Neural cell (in vitro differentiated cells): ENCODE results near the gene SETD2.

Experiments
- EP300 ChIP-seq: fragments of 450-650 bp; conservative IDR thresholded peaks from 2 replicates; pipeline ENCODE4 v1.6.1; 2014; ENCODE audit warnings: antibody characterized with exemption, mild to moderate bottlenecking, moderate library complexity; ENCODE audit not compliant: poor library complexity, severe bottlenecking
- EZH2 ChIP-seq: fragments of 200-600, 300-800 bp; shearing (Covaris generic), sonication (generic); IDR thresholded peaks from 2 replicates; pipeline ENCODE4 v1.6.1; 2014; ENCODE audit warnings: antibody characterized with exemption, low read length, borderline replicate concordance, mild to moderate bottlenecking; ENCODE audit not compliant: insufficient read depth, poor library complexity, severe bottlenecking
- POLR2AphosphoS5 ChIP-seq: IDR thresholded peaks from 2 replicates; pipeline ENCODE4 v1.6.1; 2012
- REST ChIP-seq: IDR thresholded peaks from 2 replicates; pipeline ENCODE4 v1.6.1; 2012; ENCODE audit warnings: borderline replicate concordance
- TF ChIP-seq, protein P1 (sequence below): fragments of 450-650 bp; IDR thresholded peaks from 2 replicates; pipeline ENCODE4 v1.5.1; 2014; ENCODE audit warnings: antibody characterized with exemption, mild to moderate bottlenecking, moderate library complexity; ENCODE audit not compliant: poor library complexity, severe bottlenecking

GRCh38 chr3:47083786-47084185 is 80.1 kb downstream of the SETD2 start:
- TF ChIP-seq, protein P1, sequence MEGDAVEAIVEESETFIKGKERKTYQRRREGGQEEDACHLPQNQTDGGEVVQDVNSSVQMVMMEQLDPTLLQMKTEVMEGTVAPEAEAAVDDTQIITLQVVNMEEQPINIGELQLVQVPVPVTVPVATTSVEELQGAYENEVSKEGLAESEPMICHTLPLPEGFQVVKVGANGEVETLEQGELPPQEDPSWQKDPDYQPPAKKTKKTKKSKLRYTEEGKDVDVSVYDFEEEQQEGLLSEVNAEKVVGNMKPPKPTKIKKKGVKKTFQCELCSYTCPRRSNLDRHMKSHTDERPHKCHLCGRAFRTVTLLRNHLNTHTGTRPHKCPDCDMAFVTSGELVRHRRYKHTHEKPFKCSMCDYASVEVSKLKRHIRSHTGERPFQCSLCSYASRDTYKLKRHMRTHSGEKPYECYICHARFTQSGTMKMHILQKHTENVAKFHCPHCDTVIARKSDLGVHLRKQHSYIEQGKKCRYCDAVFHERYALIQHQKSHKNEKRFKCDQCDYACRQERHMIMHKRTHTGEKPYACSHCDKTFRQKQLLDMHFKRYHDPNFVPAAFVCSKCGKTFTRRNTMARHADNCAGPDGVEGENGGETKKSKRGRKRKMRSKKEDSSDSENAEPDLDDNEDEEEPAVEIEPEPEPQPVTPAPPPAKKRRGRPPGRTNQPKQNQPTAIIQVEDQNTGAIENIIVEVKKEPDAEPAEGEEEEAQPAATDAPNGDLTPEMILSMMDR: no peak
- TF ChIP-seq REST: no peak
- no peak for TF ChIP-seq EZH2
- TF ChIP-seq POLR2AphosphoS5: no peak
- no peak for TF ChIP-seq EP300
